SK-N-SH (cell line): ENCODE data around the gene MSH5.

Experiments
- CTCF ChIP-seq: fragments of 200-600 bp; sonication (generic); IDR thresholded peaks from 2 replicates; pipeline ENCODE4 v1.6.1; 2017; ENCODE audit warnings: antibody characterized with exemption, mild to moderate bottlenecking, moderate library complexity
- POLR2AphosphoS5 ChIP-seq: IDR thresholded peaks from 2 replicates; pipeline ENCODE4 v1.6.1; 2012; ENCODE audit warnings: low read depth, low read length
- RAD21 ChIP-seq: IDR thresholded peaks from 2 replicates; pipeline ENCODE4 v1.6.1; 2012; ENCODE audit warnings: mild to moderate bottlenecking, low read length

- TF ChIP-seq CTCF, result no peak
- TF ChIP-seq RAD21, result no peak
- TF ChIP-seq POLR2AphosphoS5, result no peak
Measured at GRCh38 chr6:31730631-31731086, 9.1 kb upstream of the MSH5 start.
